A549 (cell line): Measurements from ENCODE around the gene STAU1.

ENCODE experiments used
- BHLHE40 ChIP-seq: IDR thresholded peaks from 2 replicates; pipeline ENCODE4 v1.6.1; 2012; ENCODE audit warnings: low read depth, low read length, inconsistent platforms
- CEBPB ChIP-seq, 2 experiments: fragments of >200 bp in 1 of 2; sonication (Bioruptor Twin) in 1 of 2; formaldehyde crosslinking in 1 of 2; IDR thresholded peaks; 2 replicates each; pipeline ENCODE4 v1.6.1; 2012 to 2016
- EP300 ChIP-seq, 2 experiments: fragments of >200 bp; sonication (Bioruptor Twin); formaldehyde crosslinking; IDR thresholded peaks; 2 replicates in 1 of 2; 3 replicates in 1 of 2; pipeline ENCODE4 v1.6.1; 2016 to 2017
- JUNB ChIP-seq: fragments of >200 bp; sonication (Bioruptor Twin); formaldehyde crosslinking; IDR thresholded peaks from 2 replicates; pipeline ENCODE4 v1.6.1; 2016
- MAZ ChIP-seq: fragments of 150-350 bp; IDR thresholded peaks from 2 replicates; pipeline ENCODE4 v1.6.1; 2014; ENCODE audit warnings: antibody characterized with exemption, low read depth, low read length, borderline replicate concordance
- USF2 ChIP-seq: fragments of 450-650 bp; IDR thresholded peaks from 2 replicates; pipeline ENCODE4 v1.6.1; 2014; ENCODE audit warnings: antibody characterized with exemption
- TF ChIP-seq, protein P1 (sequence below): fragments of >200 bp; sonication (Bioruptor Twin); formaldehyde crosslinking; IDR thresholded peaks from 3 replicates; pipeline ENCODE4 v1.5.1; 2016
- TF ChIP-seq, protein P2 (sequence below): fragments of 250-450 bp; sonication (Bioruptor Pico); IDR thresholded peaks from 2 replicates; pipeline ENCODE4 v1.5.0; 2020; ENCODE audit warnings: low read depth, mild to moderate bottlenecking, moderate library complexity

DNA sequence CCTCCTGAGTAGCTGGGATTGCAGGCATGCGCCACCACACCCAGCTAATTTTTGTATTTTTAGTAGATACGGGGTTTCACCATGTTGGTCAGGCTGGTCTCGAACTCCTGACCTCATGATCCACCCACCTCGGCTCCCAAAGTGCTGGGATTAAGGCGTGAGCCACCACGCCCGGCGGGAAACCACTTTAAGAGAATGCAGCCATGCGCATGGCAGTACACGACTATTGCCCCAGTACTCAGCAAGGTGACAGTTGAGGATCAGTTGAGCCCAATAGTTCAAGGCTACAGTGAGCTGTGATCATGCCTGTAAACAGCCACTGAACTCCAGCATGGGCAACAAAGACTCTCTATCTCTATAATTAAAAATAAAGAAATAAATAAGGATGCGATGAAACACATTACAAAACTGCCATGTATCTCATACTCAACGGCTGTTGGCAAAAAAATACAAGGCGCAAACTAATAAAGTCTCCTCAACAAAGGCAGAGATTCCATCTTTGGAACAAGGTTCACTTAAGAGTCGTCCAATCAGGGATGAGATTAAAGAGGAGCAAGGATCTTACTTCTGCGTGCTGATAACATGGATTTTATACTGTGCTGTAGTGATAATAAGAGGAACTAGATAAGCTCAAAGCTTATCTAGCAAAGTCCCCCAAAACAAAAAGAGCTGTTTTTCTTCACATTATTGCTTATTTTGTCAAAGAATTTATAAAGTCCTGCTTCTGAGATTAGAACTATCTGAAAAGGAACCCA is 51.1 kb downstream of the STAU1 start:
- TF ChIP-seq, protein P1, sequence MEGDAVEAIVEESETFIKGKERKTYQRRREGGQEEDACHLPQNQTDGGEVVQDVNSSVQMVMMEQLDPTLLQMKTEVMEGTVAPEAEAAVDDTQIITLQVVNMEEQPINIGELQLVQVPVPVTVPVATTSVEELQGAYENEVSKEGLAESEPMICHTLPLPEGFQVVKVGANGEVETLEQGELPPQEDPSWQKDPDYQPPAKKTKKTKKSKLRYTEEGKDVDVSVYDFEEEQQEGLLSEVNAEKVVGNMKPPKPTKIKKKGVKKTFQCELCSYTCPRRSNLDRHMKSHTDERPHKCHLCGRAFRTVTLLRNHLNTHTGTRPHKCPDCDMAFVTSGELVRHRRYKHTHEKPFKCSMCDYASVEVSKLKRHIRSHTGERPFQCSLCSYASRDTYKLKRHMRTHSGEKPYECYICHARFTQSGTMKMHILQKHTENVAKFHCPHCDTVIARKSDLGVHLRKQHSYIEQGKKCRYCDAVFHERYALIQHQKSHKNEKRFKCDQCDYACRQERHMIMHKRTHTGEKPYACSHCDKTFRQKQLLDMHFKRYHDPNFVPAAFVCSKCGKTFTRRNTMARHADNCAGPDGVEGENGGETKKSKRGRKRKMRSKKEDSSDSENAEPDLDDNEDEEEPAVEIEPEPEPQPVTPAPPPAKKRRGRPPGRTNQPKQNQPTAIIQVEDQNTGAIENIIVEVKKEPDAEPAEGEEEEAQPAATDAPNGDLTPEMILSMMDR, result no peak
- TF ChIP-seq EP300 (IDR thresholded peaks at IDR 0.05) (no peak), USF2 (no peak), JUNB (no peak), MAZ (no peak), CEBPB (IDR thresholded peaks at IDR 0.05) (no peak), BHLHE40 (no peak)
- TF ChIP-seq, protein P2, sequence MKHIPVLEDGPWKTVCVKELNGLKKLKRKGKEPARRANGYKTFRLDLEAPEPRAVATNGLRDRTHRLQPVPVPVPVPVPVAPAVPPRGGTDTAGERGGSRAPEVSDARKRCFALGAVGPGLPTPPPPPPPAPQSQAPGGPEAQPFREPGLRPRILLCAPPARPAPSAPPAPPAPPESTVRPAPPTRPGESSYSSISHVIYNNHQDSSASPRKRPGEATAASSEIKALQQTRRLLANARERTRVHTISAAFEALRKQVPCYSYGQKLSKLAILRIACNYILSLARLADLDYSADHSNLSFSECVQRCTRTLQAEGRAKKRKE (CRISPR knock-in tag), result no peak
